ENCODE data around the gene GK. TPM values are rescaled to one million over a fixed set of nuclear protein-coding genes. Genes with fewer than 3 reads are reported as not detected.

The GK gene
- total RNA-seq, 1 experiment from 2014 or later: 9.8 TPM

- Histone ChIP-seq H3K9ac (ENCODE audit: extremely low read depth, insufficient read length, low read length) (no peak overlapping the region), H3K27ac (ENCODE audit: insufficient read length, low read depth, low read length) (no peak overlapping the region), H2AK5ac (ENCODE audit: insufficient read length, low read length) (no peak overlapping the region), H2BK120ac (ENCODE audit: low read depth, low read length, poor library complexity, severe bottlenecking) (no peak overlapping the region), H3T11ph (ENCODE audit: low read length) (no peak overlapping the region), H4K5ac (ENCODE audit: insufficient read length, low read depth, low read length) (no peak overlapping the region), H3K9me3 (ENCODE audit: control insufficient read depth, low read depth, low read length) (no peaks in the 10 kb centered on the region), H3K27me3 (ENCODE audit: insufficient read depth, low read length) (no peaks in the 10 kb centered on the region; the same call in 1 of the 2 replicates), H3K4me1 (ENCODE audit: insufficient read depth, low read length) (no peaks in the 10 kb centered on the region; the same call in 1 of the 2 replicates), H3K18ac (ENCODE audit: insufficient read length, low read depth, low read length) (no peak overlapping the region), H3K23me2 (ENCODE audit: insufficient read length, low read depth, low read length, poor library complexity, severe bottlenecking) (no peaks in the 10 kb centered on the region), H4K20me1 (ENCODE audit: control insufficient read depth, insufficient read depth, insufficient read length) (no peaks in the 10 kb centered on the region), H2BK15ac (ENCODE audit: low read depth, low read length) (no peak overlapping the region), H2BK12ac (ENCODE audit: insufficient read length, low read depth, low read length) (no peak overlapping the region), H3K4ac (ENCODE audit: low read depth, low read length) (no peak overlapping the region), H3K14ac (ENCODE audit: insufficient read depth, low read length) (no peak overlapping the region), H3K56ac (ENCODE audit: insufficient read length, low read depth, low read length) (no peak overlapping the region), H2BK5ac (ENCODE audit: insufficient read length, low read length) (no peak overlapping the region), H4K8ac (replicated peaks; ENCODE audit: insufficient read length, low read depth, low read length) (no peak overlapping the region), H2BK20ac (ENCODE audit: low read depth, low read length, poor library complexity, severe bottlenecking) (no peak overlapping the region), H3K79me2 (ENCODE audit: insufficient read depth, low read length) (no peaks in the 10 kb centered on the region), H3K79me1 (ENCODE audit: insufficient read depth, low read depth, low read length, poor library complexity, severe bottlenecking) (no peaks in the 10 kb centered on the region), H4K91ac (ENCODE audit: insufficient read length, low read depth, low read length) (no peak overlapping the region), H3K4me2 (ENCODE audit: insufficient read depth, insufficient read length, low read length) (no peak overlapping the region), H2AFZ (ENCODE audit: low read length) (no peak overlapping the region), H3K23ac (ENCODE audit: insufficient read length, low read depth, low read length) (no peak overlapping the region)
- H3K9me3 Mint-ChIP-seq: peaks cover 17 to 42% of the 10 kb centered on the region in 2 experiments; a peak in 4 of 5 replicates
- peaks cover 10 to 13% of the 10 kb centered on the region in 2 experiments for H3K4me1 Mint-ChIP-seq
- no peaks in the 10 kb centered on the region for H3K27me3 Mint-ChIP-seq (ENCODE audit: low read depth)
- TF ChIP-seq, protein P1, sequence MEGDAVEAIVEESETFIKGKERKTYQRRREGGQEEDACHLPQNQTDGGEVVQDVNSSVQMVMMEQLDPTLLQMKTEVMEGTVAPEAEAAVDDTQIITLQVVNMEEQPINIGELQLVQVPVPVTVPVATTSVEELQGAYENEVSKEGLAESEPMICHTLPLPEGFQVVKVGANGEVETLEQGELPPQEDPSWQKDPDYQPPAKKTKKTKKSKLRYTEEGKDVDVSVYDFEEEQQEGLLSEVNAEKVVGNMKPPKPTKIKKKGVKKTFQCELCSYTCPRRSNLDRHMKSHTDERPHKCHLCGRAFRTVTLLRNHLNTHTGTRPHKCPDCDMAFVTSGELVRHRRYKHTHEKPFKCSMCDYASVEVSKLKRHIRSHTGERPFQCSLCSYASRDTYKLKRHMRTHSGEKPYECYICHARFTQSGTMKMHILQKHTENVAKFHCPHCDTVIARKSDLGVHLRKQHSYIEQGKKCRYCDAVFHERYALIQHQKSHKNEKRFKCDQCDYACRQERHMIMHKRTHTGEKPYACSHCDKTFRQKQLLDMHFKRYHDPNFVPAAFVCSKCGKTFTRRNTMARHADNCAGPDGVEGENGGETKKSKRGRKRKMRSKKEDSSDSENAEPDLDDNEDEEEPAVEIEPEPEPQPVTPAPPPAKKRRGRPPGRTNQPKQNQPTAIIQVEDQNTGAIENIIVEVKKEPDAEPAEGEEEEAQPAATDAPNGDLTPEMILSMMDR (conservative IDR thresholded peaks at IDR 0.05): no peak
- no peak overlapping the region for H3K27ac Mint-ChIP-seq
- H3K4me3 Mint-ChIP-seq: no peak overlapping the region
- no CpG with 5 or more reads among the region's 5 CpGs for WGBS (ENCODE audit: extremely low coverage, insufficient read length, low lambda C conversion rate)
- DNase-seq: no peak
- no peaks in the 10 kb centered on the region for H3K36me3 Mint-ChIP-seq (ENCODE audit: insufficient read depth in 1 of 3, low read depth in 3 of 3)
Measured at GRCh38 chrX:30613721-30614120, 39.5 kb upstream of the GK start.
